Neural cell (in vitro differentiated cells): ENCODE data around the gene MT4. TPM values are rescaled to one million over a fixed set of nuclear protein-coding genes. Genes with fewer than 3 reads are reported as not detected.

Experiments used
- H2AFZ ChIP-seq: fragments of 200-600, 300-800 bp; sonication (generic), shearing (Covaris generic); 2 replicates; pipeline ENCODE4 v1.6.0; 2014; ENCODE audit warnings: low read depth, mild to moderate bottlenecking, antibody characterized with exemption, low read length, moderate library complexity
- H3F3A ChIP-seq: fragments of 200-600 bp; shearing (Covaris generic); 2 replicates; pipeline ENCODE4 v1.6.1; 2016; ENCODE audit warnings: mild to moderate bottlenecking, moderate library complexity, mixed read lengths, antibody characterized with exemption, low read length; ENCODE audit not compliant: insufficient read depth, poor library complexity, severe bottlenecking
- H3K27ac ChIP-seq: fragments of 200-600, 300-800 bp; sonication (generic), shearing (Covaris generic); 2 replicates; pipeline ENCODE4 v1.5.1; 2014; ENCODE audit warnings: mild to moderate bottlenecking, low read length, moderate library complexity
- H3K27me3 ChIP-seq: fragments of 300-800, 200-600 bp; sonication (generic), shearing (Covaris generic); 2 replicates; pipeline ENCODE4 v1.6.0; 2014; ENCODE audit warnings: mild to moderate bottlenecking, low read depth, low read length, moderate library complexity; ENCODE audit not compliant: insufficient read depth
- H3K36me3 ChIP-seq: fragments of 300-800, 200-600 bp; sonication (generic), shearing (Covaris generic); 2 replicates; pipeline ENCODE4 v1.5.1; 2014; ENCODE audit warnings: mild to moderate bottlenecking, antibody characterized with exemption, low read length, moderate library complexity; ENCODE audit not compliant: insufficient read depth
- H3K4me2 ChIP-seq: fragments of 300-800, 200-600 bp; sonication (generic), shearing (Covaris generic); 2 replicates; pipeline ENCODE4 v1.6.0; 2014; ENCODE audit warnings: mild to moderate bottlenecking, low read length
- H3K4me3 ChIP-seq: fragments of 300-800, 200-600 bp; sonication (generic), shearing (Covaris generic); 2 replicates; pipeline ENCODE4 v1.5.1; 2014; ENCODE audit warnings: mild to moderate bottlenecking, low read length, moderate library complexity
- H3K79me2 ChIP-seq: fragments of 200-600 bp; shearing (Covaris generic); replicated peaks from 2 replicates; pipeline ENCODE4 v1.6.0; 2014; ENCODE audit warnings: mild to moderate bottlenecking, low read length, moderate library complexity; ENCODE audit not compliant: insufficient read depth
- H3K9ac ChIP-seq: fragments of 300-800, 200-600 bp; sonication (generic), shearing (Covaris generic); 2 replicates; pipeline ENCODE4 v1.6.1; 2016; ENCODE audit warnings: mild to moderate bottlenecking, low read length, mixed read lengths
- H3K9me2 ChIP-seq: fragments of 200-600 bp; shearing (Covaris generic); 2 replicates; pipeline ENCODE4 v1.6.1; 2016; ENCODE audit warnings: mild to moderate bottlenecking, low read length, mixed read lengths; ENCODE audit not compliant: insufficient read depth
- H3K9me3 ChIP-seq: fragments of 200-600, 300-800 bp; sonication (generic), shearing (Covaris generic); 2 replicates; pipeline ENCODE4 v1.6.1; 2016; ENCODE audit warnings: mild to moderate bottlenecking, mixed run types, low read length, moderate library complexity, mixed read lengths
- H4K20me1 ChIP-seq: fragments of 200-600 bp; shearing (Covaris generic); 2 replicates; pipeline ENCODE4 v1.6.1; 2016; ENCODE audit warnings: mild to moderate bottlenecking, mixed run types; ENCODE audit not compliant: insufficient read depth
- EP300 ChIP-seq: fragments of 450-650 bp; conservative IDR thresholded peaks from 2 replicates; pipeline ENCODE4 v1.6.1; 2014; ENCODE audit warnings: antibody characterized with exemption, mild to moderate bottlenecking, moderate library complexity; ENCODE audit not compliant: poor library complexity, severe bottlenecking
- EZH2 ChIP-seq: fragments of 200-600, 300-800 bp; shearing (Covaris generic), sonication (generic); IDR thresholded peaks from 2 replicates; pipeline ENCODE4 v1.6.1; 2014; ENCODE audit warnings: antibody characterized with exemption, low read length, borderline replicate concordance, mild to moderate bottlenecking; ENCODE audit not compliant: insufficient read depth, poor library complexity, severe bottlenecking
- MXI1 ChIP-seq: fragments of 450-650 bp; conservative IDR thresholded peaks from 2 replicates; pipeline ENCODE4 v1.6.1; 2014; ENCODE audit warnings: antibody characterized with exemption, mild to moderate bottlenecking; ENCODE audit not compliant: poor library complexity, severe bottlenecking
- POLR2AphosphoS5 ChIP-seq: IDR thresholded peaks from 2 replicates; pipeline ENCODE4 v1.6.1; 2012
- RAD21 ChIP-seq: fragments of 450-650 bp; conservative IDR thresholded peaks from 2 replicates; pipeline ENCODE4 v1.6.1; 2014; ENCODE audit warnings: antibody characterized with exemption, mild to moderate bottlenecking, moderate library complexity
- REST ChIP-seq: IDR thresholded peaks from 2 replicates; pipeline ENCODE4 v1.6.1; 2012; ENCODE audit warnings: borderline replicate concordance
- TAF1 ChIP-seq: IDR thresholded peaks from 2 replicates; pipeline ENCODE4 v1.6.1; 2012; ENCODE audit warnings: low read depth
- polyA plus RNA-seq: library from polyadenylated mRNA; depleted of rRNA; stranded (reverse); fragments of >200 nt; gene quantifications from 2 replicates; pipeline ENCODE4 v1.2.3, GENCODE V29; 2014

MT4 gene
- polyA plus RNA-seq, 1 donor from 2014 or later: not detected

- H2AFZ ChIP-seq: no peak overlapping the region
- H3K36me3 ChIP-seq: no peaks in the 10 kb centered on the region
- H3K9me2 ChIP-seq: no peaks in the 10 kb centered on the region
- H3K4me3 ChIP-seq: no peak overlapping the region
- no peak overlapping the region for H3K9ac ChIP-seq
- no peaks in the 10 kb centered on the region for H3K9me3 ChIP-seq
- H3F3A ChIP-seq: no peaks in the 10 kb centered on the region
- no peaks in the 10 kb centered on the region for H3K27me3 ChIP-seq
- no peaks in the 10 kb centered on the region for H3K79me2 ChIP-seq
- H3K27ac ChIP-seq: no peak overlapping the region
- no peaks in the 10 kb centered on the region for H4K20me1 ChIP-seq
- H3K4me2 ChIP-seq: no peak overlapping the region
- TF ChIP-seq RAD21 (no peak), EZH2 (no peak)
Observed at GRCh38 chr16:56547949-56548567, 16.8 kb upstream of the MT4 start.

- Histone ChIP-seq H2AFZ (no peak overlapping the region), H3F3A (no peaks in the 10 kb centered on the region), H3K9me2 (no peaks in the 10 kb centered on the region), H3K79me2 (no peaks in the 10 kb centered on the region), H3K27me3 (no peaks in the 10 kb centered on the region), H3K4me2 (no peak overlapping the region), H4K20me1 (no peaks in the 10 kb centered on the region), H3K36me3 (no peaks in the 10 kb centered on the region), H3K9me3 (no peaks in the 10 kb centered on the region), H3K4me3 (no peak overlapping the region), H3K9ac (no peak overlapping the region), H3K27ac (no peak overlapping the region)
- TF ChIP-seq RAD21: no peak
Observed at GRCh38 chr16:56549161-56549560, 15.7 kb upstream of the MT4 start.

GRCh38 chr16:56549744-56550385, 15.0 kb upstream of the MT4 start:
- Histone ChIP-seq H3F3A (no peaks in the 10 kb centered on the region), H3K27ac (no peak overlapping the region)

More at GRCh38 chr16:56549744-56550385, 15.0 kb upstream of the MT4 start:
- no peak overlapping the region for H3K4me3 ChIP-seq
- H3K79me2 ChIP-seq: no peaks in the 10 kb centered on the region
- H4K20me1 ChIP-seq: no peaks in the 10 kb centered on the region
- no peaks in the 10 kb centered on the region for H3K27me3 ChIP-seq
- no peak overlapping the region for H3K4me2 ChIP-seq
- H3K9me2 ChIP-seq: no peaks in the 10 kb centered on the region
- H3K9ac ChIP-seq: no peak overlapping the region
- H3K36me3 ChIP-seq: no peaks in the 10 kb centered on the region
- TF ChIP-seq REST: no peak
- no peak for TF ChIP-seq TAF1
- TF ChIP-seq RAD21: no peak
- TF ChIP-seq MXI1: no peak
- no peak for TF ChIP-seq EZH2
- no peak for TF ChIP-seq POLR2AphosphoS5
- TF ChIP-seq EP300: no peak
- no peaks in the 10 kb centered on the region for H3K9me3 ChIP-seq
- no peak overlapping the region for H2AFZ ChIP-seq
